GM12892 (cell line): ENCODE results near the gene TBC1D12.

Source experiments
- POLR2A ChIP-seq: IDR thresholded peaks from 2 replicates; pipeline ENCODE4 v1.6.1; 2011; ENCODE audit warnings: low read depth, low read length, control low read depth
- POLR2AphosphoS5 ChIP-seq: IDR thresholded peaks from 2 replicates; pipeline ENCODE4 v1.6.1; 2011; ENCODE audit warnings: low read depth, low read length, control low read depth

DNA sequence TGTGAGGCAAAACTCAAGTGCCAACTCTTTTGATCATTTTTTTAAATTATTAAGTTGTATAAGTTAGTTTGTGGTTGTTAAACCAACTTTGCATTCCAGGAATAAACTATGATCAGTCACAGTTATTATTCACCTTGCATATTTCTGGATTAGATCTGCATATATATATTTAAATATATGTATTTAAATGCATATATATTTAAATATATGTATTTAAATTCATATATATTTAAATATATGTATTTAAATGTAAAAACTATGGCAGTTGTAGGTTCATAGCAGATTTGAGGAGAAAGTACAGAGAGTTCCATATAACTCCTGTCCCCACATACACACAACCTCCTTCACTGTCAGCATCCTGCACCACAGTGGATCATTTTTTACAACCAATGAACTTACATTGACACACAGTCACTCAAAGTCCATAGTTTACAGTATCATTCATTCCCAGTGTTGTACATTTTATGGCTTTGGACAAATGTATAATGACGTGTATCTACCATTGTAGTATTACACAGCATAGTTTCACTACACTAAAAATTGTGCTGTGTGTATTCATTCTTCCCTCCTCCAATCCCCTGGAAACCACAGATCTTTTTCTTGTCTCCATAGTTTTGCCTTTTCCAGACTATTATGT lies 49.7 kb downstream of the TBC1D12 start:
- TF ChIP-seq POLR2AphosphoS5: no peak
- no peak for TF ChIP-seq POLR2A
